Umbilical cord (tissue), 2 donors: ENCODE measurements around the gene SPRYD4. TPM values are rescaled to one million over a fixed set of nuclear protein-coding genes. Genes with fewer than 3 reads are reported as not detected.
"Not testable (repeated sequence)": the region's sequence is repeated elsewhere in the genome, so short reads cannot be mapped to it uniquely, and the experiment has no call there.

Experiments
- DNase-seq: peaks from one replicate; pipeline ENCODE4 v3.0.0-alpha.2; 2015; ENCODE audit warnings: low spot score
- total RNA-seq: library from RNA; depleted of rRNA; stranded (reverse); fragments of >200 nt; gene quantifications from one replicate; pipeline ENCODE4 v1.2.3, GENCODE V29; 2014; ENCODE audit warnings: low replicate concordance; ENCODE audit not compliant: insufficient read depth

Gene SPRYD4
- total RNA-seq, 1 donor from 2014 or later: 2.6 TPM

- DNase-seq: no peak
These were observed 8.6 kb downstream of the SPRYD4 start for GRCh38 chr12:56476972-56477432.

GRCh38 chr12:56477521-56478225 lies 9.3 kb downstream of the SPRYD4 start:
- no peak for DNase-seq

- no peak for DNase-seq
These were observed 11.2 kb downstream of the SPRYD4 start for GRCh38 chr12:56479625-56480024.

- no peak for DNase-seq
These were observed 16.2 kb downstream of the SPRYD4 start for GRCh38 chr12:56484566-56484965.

GRCh38 chr12:56486694-56487093 lies 18.3 kb downstream of the SPRYD4 start:
- DNase-seq: no peak

- peak; percentile 9 for DNase-seq
These were observed 19.2 kb downstream of the SPRYD4 start for GRCh38 chr12:56487448-56488040.

- peak; percentile 83 for DNase-seq
These were observed 19.9 kb downstream of the SPRYD4 start, which contains the start of gene GLS2 for GRCh38 chr12:56488041-56488955. Gene GLS2, minus strand, starts transcription at chr12:56488161. Its CDS starts 43 bp downstream, at chr12:56488118.

- no peak for DNase-seq
These were observed 22.0 kb downstream of the SPRYD4 start for GRCh38 chr12:56490360-56490759.

GRCh38 chr12:56493409-56494105 lies 25.2 kb downstream of the SPRYD4 start:
- not testable (repeated sequence) for DNase-seq

GRCh38 chr12:56494106-56494415 lies 25.7 kb downstream of the SPRYD4 start:
- not testable (repeated sequence) for DNase-seq

GRCh38 chr12:56494481-56494880 lies 26.1 kb downstream of the SPRYD4 start:
- not testable (repeated sequence) for DNase-seq

- peak; percentile 12 for DNase-seq
These were observed 28.3 kb downstream of the SPRYD4 start for GRCh38 chr12:56496704-56497103.

- not testable (repeated sequence) for DNase-seq
These were observed 29.9 kb downstream of the SPRYD4 start for GRCh38 chr12:56498126-56498902.

GRCh38 chr12:56499452-56499851 lies 31.1 kb downstream of the SPRYD4 start:
- DNase-seq: not testable (repeated sequence)

- not testable (repeated sequence) for DNase-seq
These were observed 31.5 kb downstream of the SPRYD4 start for GRCh38 chr12:56499879-56500278.

- DNase-seq: no peak
These were observed 42.4 kb downstream of the SPRYD4 start for GRCh38 chr12:56510786-56511185.

GRCh38 chr12:56514014-56514318 lies 45.6 kb downstream of the SPRYD4 start:
- not testable (repeated sequence) for DNase-seq

GRCh38 chr12:56517854-56518253 lies 49.5 kb downstream of the SPRYD4 start:
- peak; percentile 12 for DNase-seq

- no peak for DNase-seq
These were observed 50.2 kb downstream of the SPRYD4 start for GRCh38 chr12:56518570-56518969.

GRCh38 chr12:56520048-56520447 lies 51.7 kb downstream of the SPRYD4 start:
- DNase-seq: no peak

GRCh38 chr12:56520506-56520905 lies 52.1 kb downstream of the SPRYD4 start:
- DNase-seq: peak; percentile 17
